Measurements from ENCODE around the gene CXCR2.

Gene CXCR2

GRCh38 chr2:218145124-218145523, 19.3 kb downstream of the CXCR2 start:
- H3K36me3 ChIP-seq (ENCODE audit: low read length) = no peaks in the 10 kb centered on the region
- H3K79me2 ChIP-seq (ENCODE audit: insufficient read depth, low read length) = no peaks in the 10 kb centered on the region
- no peaks in the 10 kb centered on the region for H3K27me3 ChIP-seq (ENCODE audit: low read length)
- no peak overlapping the region for H3K4me2 ChIP-seq (ENCODE audit: low read depth, low read length, poor library complexity, severe bottlenecking)
- H3K9me3 ChIP-seq (ENCODE audit: insufficient read depth, low read length) = no peaks in the 10 kb centered on the region
- no peaks in the 10 kb centered on the region for H4K20me1 ChIP-seq (ENCODE audit: low read depth, low read length)
- no peak overlapping the region for H2AFZ ChIP-seq (ENCODE audit: low read depth, low read length, severe bottlenecking)
- no peak overlapping the region for H3K27ac ChIP-seq (ENCODE audit: low read depth, low read length)
- no peak overlapping the region for H3K9ac ChIP-seq (ENCODE audit: low read length)
- no peak for TF ChIP-seq EZH2phosphoT487 (conservative IDR thresholded peaks at IDR 0.05; ENCODE audit: low read length)
- TF ChIP-seq CTCF (IDR thresholded peaks at IDR 0.05; ENCODE audit: insufficient read depth, low read length, poor library complexity, severe bottlenecking) = no peak
- no peaks in the 10 kb centered on the region for H3F3A ChIP-seq (ENCODE audit: insufficient read depth)
- no peaks in the 10 kb centered on the region for H3K9me2 ChIP-seq (replicated peaks; ENCODE audit: insufficient read depth, low read length)
- H3K4me3 ChIP-seq (ENCODE audit: insufficient read depth, low read length, poor library complexity, severe bottlenecking) = no peak overlapping the region

- Histone ChIP-seq H3K9ac (ENCODE audit: low read length) (no peak overlapping the region), H3K27me3 (ENCODE audit: low read length) (no peaks in the 10 kb centered on the region), H3K4me3 (ENCODE audit: insufficient read depth, low read length, poor library complexity, severe bottlenecking) (no peak overlapping the region), H3K9me3 (ENCODE audit: insufficient read depth, low read length) (no peaks in the 10 kb centered on the region), H3K9me2 (replicated peaks; ENCODE audit: insufficient read depth, low read length) (no peaks in the 10 kb centered on the region), H3K4me2 (ENCODE audit: low read depth, low read length, poor library complexity, severe bottlenecking) (no peak overlapping the region), H3F3A (ENCODE audit: insufficient read depth) (no peaks in the 10 kb centered on the region), H4K20me1 (ENCODE audit: low read depth, low read length) (no peaks in the 10 kb centered on the region), H3K27ac (ENCODE audit: low read depth, low read length) (no peak overlapping the region), H3K79me2 (ENCODE audit: insufficient read depth, low read length) (no peaks in the 10 kb centered on the region), H2AFZ (ENCODE audit: low read depth, low read length, severe bottlenecking) (no peak overlapping the region), H3K36me3 (ENCODE audit: low read length) (no peaks in the 10 kb centered on the region)
- TF ChIP-seq EZH2phosphoT487 (conservative IDR thresholded peaks at IDR 0.05; ENCODE audit: low read length) = no peak
- TF ChIP-seq CTCF (IDR thresholded peaks at IDR 0.05; ENCODE audit: insufficient read depth, low read length, poor library complexity, severe bottlenecking) = no peak
Observed at GRCh38 chr2:218146056-218146455, 20.2 kb downstream of the CXCR2 start.

- Histone ChIP-seq H3K4me2 (ENCODE audit: low read depth, low read length, poor library complexity, severe bottlenecking) (no peak overlapping the region), H3F3A (ENCODE audit: insufficient read depth) (no peaks in the 10 kb centered on the region), H3K9me2 (replicated peaks; ENCODE audit: insufficient read depth, low read length) (no peaks in the 10 kb centered on the region), H3K79me2 (ENCODE audit: insufficient read depth, low read length) (no peaks in the 10 kb centered on the region), H3K27ac (ENCODE audit: low read depth, low read length) (no peak overlapping the region), H2AFZ (ENCODE audit: low read depth, low read length, severe bottlenecking) (no peak overlapping the region), H3K9ac (ENCODE audit: low read length) (no peak overlapping the region), H3K4me3 (ENCODE audit: insufficient read depth, low read length, poor library complexity, severe bottlenecking) (no peak overlapping the region), H3K27me3 (ENCODE audit: low read length) (no peaks in the 10 kb centered on the region), H4K20me1 (ENCODE audit: low read depth, low read length) (no peaks in the 10 kb centered on the region), H3K36me3 (ENCODE audit: low read length) (no peaks in the 10 kb centered on the region), H3K9me3 (ENCODE audit: insufficient read depth, low read length) (no peaks in the 10 kb centered on the region)
- no peak for TF ChIP-seq EZH2phosphoT487 (conservative IDR thresholded peaks at IDR 0.05; ENCODE audit: low read length)
- TF ChIP-seq CTCF (IDR thresholded peaks at IDR 0.05; ENCODE audit: insufficient read depth, low read length, poor library complexity, severe bottlenecking) = no peak
Observed at GRCh38 chr2:218149098-218149497, 23.3 kb downstream of the CXCR2 start.
